Measurements from ENCODE around the gene UBE2U. TPM values are rescaled to one million over a fixed set of nuclear protein-coding genes. Genes with fewer than 3 reads are reported as not detected.

Gene UBE2U
- total RNA-seq, 6 experiments from 2014 or later, result not detected

DNA sequence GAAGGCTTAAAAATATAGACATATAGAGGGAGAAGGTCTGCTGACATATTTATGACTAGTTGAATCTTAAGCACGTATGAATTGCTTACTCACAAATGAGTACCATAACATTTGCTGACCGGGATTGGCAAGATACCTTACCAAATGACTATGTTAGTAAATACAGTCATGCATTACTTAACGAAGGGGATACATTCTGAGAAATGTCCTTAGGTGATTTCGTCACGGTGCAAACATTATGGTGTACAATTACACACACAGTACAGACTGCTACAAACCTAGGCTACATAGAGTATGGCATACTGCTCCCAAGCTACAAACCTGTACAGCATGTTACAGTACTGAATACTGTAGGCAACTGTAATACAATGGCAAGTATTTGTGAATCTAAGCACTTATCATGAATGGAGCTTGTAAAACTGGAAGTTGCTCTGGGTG lies 19.4 kb upstream of the UBE2U start:
- no peaks in the 10 kb centered on the region for H3K36me3 ChIP-seq
- no peak overlapping the region for H3K4me3 ChIP-seq
- no peak for DNase-seq
- TF ChIP-seq POLR2A (IDR thresholded peaks at IDR 0.05) (no peak), CTCF (IDR thresholded peaks at IDR 0.05) (no peak)
- 83% methylated on average over 5 of the region's 5 CpGs for WGBS (ENCODE audit: insufficient coverage, low coverage, low lambda C conversion rate, missing lambda C conversion rate)
- ATAC-seq, result no peak
- no peak overlapping the region for H3K27ac ChIP-seq
- H3K4me1 ChIP-seq, result no peaks in the 10 kb centered on the region
- intact Hi-C loops (cut with DNase I), result no loop called here
- no peaks in the 10 kb centered on the region for H3K27me3 ChIP-seq
- no peaks in the 10 kb centered on the region for H3K9me3 ChIP-seq

DNA sequence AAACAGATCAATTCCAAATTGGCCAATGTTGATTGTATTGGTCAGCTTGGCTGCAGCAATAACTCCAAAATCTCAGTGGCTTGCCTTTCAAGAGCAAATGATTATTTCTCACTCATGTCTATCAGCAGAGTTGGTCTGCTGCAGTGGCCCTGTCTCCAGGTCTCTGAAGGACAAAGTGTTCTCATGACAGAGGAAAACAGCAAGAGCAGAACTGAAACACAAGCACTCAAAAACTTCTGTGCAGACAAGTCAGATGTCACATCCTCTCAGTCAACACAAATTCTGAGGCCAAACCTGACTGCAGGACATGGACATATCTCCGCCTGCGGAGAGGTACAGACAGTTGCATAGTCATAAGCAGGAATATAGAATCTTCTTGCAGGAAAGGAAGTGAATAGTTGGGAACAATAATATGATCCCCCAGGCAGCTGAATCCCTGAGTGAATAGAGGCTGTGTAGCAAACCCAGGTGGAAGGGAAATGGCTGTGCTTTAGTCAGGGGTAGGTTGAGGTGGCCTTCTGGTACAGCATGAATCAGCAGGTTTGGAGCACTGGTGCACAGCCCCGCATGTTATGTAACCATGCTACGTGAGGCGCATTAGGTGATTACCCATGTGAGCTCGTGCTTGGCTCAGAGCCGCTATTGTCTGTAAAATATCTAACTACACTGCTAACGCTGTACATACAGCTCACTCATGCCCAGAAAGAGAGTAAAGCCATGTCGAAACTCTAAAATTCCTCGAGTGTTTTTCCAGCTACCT lies 17.1 kb upstream of the UBE2U start:
- intact Hi-C loops (cut with DNase I), result no loop called here
- H3K4me1 ChIP-seq, result no peaks in the 10 kb centered on the region
- 67% methylated on average over 7 of the region's 10 CpGs for WGBS (ENCODE audit: insufficient coverage, low coverage, low lambda C conversion rate, missing lambda C conversion rate)
- H3K4me3 ChIP-seq, result no peak overlapping the region
- no peak for ATAC-seq
- DNase-seq, result peak in 1 of 3 donors; percentile 56
- no peaks in the 10 kb centered on the region for H3K27me3 ChIP-seq
- H3K9me3 ChIP-seq, result no peaks in the 10 kb centered on the region
- no peak overlapping the region for H3K27ac ChIP-seq
- no peak for TF ChIP-seq CTCF (IDR thresholded peaks at IDR 0.05)
- no peak for TF ChIP-seq POLR2A (IDR thresholded peaks at IDR 0.05)
- no peaks in the 10 kb centered on the region for H3K36me3 ChIP-seq

DNA sequence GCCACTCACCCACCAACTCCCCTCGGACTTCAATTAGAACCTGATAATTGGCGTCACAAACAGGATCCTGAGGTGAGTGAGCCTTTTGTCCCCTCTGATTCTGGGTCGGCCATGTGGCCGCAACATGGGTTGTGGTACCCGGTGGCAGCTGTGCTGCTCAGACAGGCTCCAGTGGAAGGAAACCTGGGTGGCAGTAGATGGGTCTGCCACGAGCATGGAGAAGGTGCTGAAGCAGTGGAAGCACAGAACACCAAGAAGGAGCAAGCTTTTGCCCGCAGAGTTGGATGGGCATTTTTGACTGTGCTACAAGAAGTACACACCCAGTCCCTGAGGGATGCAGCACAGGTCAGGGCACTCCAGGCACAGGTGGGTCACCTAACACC lies 16.5 kb upstream of the UBE2U start:
- TF ChIP-seq POLR2A (IDR thresholded peaks at IDR 0.05) (no peak), CTCF (IDR thresholded peaks at IDR 0.05) (no peak)
- 49% methylated on average over 6 of the region's 7 CpGs for WGBS (ENCODE audit: insufficient coverage, low coverage, low lambda C conversion rate, missing lambda C conversion rate)
- no peaks in the 10 kb centered on the region for H3K4me1 ChIP-seq
- DNase-seq, result no peak
- intact Hi-C loops (cut with DNase I), result no loop called here
- no peaks in the 10 kb centered on the region for H3K27me3 ChIP-seq
- H3K4me3 ChIP-seq, result no peak overlapping the region
- H3K9me3 ChIP-seq, result no peaks in the 10 kb centered on the region
- no peak overlapping the region for H3K27ac ChIP-seq
- H3K36me3 ChIP-seq, result no peaks in the 10 kb centered on the region
- no peak for ATAC-seq

DNA sequence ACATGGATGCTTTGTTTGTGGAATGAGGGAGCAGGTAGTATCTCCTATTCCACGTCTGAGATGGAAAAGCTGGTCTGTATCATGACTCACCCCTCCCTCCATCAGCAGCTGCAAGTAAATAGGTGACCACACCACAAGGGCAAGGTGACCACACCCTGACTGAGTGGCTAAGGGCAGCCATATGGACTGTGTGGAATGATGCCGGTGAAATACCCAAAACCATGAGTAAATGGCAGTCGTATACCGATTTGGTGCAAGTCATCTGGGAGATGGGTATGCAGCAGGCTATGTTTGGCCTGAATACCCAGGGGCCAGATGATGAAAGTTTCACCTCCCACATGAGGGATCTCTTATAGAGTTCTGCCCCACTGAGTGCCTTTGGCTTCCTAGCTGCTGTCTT lies 15.8 kb upstream of the UBE2U start:
- intact Hi-C loops (cut with DNase I), result no loop called here
- Histone ChIP-seq H3K9me3 (no peaks in the 10 kb centered on the region), H3K4me3 (no peak overlapping the region), H3K4me1 (no peaks in the 10 kb centered on the region), H3K36me3 (no peaks in the 10 kb centered on the region), H3K27ac (no peak overlapping the region), H3K27me3 (no peaks in the 10 kb centered on the region)
- DNase-seq (no peak), ATAC-seq (no peak)
- WGBS (ENCODE audit: insufficient coverage, low coverage, low lambda C conversion rate, missing lambda C conversion rate), result no CpG with 5 or more reads among the region's 4 CpGs
- TF ChIP-seq CTCF (IDR thresholded peaks at IDR 0.05) (no peak), POLR2A (IDR thresholded peaks at IDR 0.05) (no peak)

Measured in right lobe of liver (tissue), 6 donors.